Amygdala (tissue), 56 donors: Measurements from ENCODE around the gene SUN5.
"Not testable (repeated sequence)": the region's sequence is repeated elsewhere in the genome, so short reads cannot be mapped to it uniquely, and the experiment has no call there.

Source experiments
- DNase-seq, 56 donors: peaks; one replicate each; lab custom pipeline; 2025; lab: John Stamatoyannopoulos, UW

The SUN5 gene

GRCh38 chr20:32968478-32969241 lies 35.6 kb downstream of the SUN5 start:
- no peak for DNase-seq

DNA sequence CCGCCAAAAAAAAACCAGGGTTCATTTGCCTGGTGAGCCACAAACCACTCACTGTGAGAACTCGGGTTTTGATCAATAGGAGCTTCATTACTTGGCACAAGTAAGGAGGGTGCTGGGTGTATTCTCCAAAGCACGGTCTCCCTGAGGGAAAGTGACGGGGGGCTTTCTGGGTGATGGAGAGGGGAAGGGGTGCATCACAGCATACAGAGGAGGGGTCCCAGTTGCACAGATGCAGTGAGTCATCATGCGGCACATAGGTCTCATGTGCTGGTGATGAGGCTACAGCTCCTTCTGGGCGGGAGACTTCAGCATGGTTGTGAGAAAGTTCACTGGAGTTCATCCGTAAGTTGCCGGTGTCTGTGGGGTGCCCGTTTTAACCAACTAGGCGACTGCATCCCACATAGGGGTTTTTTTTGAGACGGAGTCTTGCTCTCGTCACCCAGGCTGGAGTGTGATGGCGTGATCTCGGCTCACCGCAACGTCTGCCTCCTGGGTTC lies 36.2 kb downstream of the SUN5 start:
- no peak for DNase-seq

DNA sequence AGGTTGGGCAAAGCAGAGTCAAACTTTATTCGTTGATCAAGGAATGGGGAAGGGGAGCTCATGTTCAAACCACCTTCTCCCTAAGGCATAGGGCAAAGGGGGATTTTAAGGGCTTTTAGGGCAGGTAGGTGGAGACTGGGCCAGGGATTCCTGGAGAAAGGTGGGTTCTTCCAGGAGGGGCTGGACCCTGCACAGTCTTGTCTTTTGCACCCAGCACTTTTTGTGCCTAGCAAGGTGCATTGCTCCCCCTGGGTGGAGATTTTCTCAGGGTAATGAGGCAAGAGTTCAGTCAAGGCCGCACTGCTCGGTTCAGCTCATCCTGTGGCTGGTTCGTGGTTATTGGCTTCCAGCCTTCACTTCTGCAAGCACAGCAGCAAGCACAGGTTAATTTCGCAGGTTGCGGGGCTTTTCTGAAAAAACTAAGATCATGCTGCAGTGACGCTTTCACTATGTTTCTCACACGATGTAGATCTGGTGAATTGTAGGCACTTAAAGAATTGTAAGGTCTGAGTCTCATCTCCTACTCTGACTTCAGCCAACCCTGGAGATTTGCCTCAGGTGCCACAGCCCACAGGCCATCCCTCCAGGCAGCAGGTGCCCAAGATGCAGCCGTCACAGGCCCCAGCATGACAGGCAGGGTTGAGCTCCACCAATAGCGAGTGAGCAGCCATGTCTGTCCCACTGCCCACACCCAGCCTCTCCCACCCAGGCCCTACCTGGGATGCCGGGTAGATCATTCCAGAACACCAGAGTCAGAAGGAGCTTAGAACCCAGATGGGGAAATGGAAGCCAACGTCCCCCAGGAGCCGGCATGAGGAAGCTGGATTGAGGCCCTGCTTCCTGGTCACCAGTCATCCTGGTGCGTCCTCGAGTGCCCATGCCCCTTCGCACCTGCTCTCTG lies 37.1 kb downstream of the SUN5 start:
- DNase-seq = no peak

DNA sequence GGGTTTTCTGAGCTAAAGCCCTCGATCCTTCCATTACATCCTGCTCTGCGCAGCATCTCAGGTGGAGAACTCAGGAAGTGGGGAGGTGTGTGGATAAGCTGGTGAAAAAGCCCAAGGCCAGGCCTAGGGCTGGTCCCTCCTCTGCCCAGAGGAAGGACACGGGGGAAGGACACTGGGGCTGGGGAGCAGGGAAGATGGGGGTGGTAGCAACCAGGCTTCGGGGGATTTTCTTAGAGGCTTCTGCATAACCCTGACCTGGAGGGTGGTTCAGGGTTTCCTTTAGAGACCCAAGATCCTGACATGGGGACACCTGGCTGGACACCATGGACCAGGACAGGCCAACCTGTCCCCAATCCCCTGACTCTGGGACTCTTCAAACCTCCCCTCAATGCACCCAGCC lies 37.9 kb downstream of the SUN5 start:
- DNase-seq = no peak

DNA sequence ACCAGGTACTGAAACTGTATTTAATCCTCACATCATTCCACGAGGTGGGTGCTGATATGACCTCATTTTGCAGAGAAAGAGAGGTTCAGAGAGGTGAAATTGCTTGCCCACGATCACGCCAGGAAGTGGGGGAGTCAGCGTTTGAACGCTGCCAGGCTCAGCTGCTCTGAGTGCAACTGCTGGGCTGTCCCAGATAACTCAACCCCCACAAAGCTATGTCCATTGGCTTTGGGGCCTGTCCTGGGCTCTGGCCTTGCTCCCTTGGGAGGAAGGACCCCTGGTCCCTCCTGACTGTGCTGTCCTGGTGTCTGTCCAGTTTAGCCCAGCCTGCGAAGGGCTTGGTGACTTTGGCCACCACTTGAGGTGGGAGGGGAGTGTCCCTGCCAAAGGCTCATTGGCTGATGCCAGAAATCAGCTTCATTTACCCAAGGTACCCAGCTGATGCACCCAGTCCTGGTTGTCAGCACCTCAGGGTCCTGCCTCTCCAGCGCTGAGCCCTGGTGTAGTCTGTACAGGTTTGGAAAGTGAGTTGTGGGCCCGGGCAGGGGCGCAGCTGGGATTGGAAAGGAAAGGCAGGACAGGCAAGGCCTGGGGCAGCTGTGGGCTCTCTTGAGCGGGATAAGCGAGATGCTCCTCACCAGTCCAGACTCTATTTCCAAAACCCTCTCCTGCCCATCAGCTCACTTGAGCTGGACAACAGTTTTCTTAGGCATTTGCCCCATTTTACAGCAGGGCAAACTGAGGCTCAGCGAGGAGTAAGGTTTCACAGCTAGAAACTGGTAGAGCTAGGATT lies 38.5 kb downstream of the SUN5 start:
- no peak for DNase-seq

GRCh38 chr20:32965115-32965514 lies 39.1 kb downstream of the SUN5 start:
- DNase-seq = no peak

- DNase-seq = no peak
Observed at GRCh38 chr20:32964575-32964974, 39.7 kb downstream of the SUN5 start.

DNA sequence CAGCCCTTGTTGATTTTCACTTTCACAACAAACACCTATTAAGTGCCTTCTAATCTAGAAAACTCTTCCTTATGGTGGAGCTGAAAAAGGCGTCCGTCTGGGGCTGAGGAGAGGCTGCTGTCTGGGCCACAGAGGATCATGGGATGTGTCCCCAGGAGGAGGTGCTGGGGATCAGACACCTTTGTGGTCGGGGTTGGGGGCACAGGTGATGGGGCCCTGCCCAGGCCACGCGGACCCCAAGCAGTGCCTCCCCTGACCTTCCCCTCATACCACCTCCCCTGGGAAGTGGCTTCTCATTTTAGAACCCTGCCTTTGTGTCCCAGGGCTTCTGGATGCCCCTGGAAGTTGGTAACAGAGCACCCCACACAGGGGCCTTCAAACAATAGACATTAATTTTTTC lies 41.1 kb downstream of the SUN5 start:
- DNase-seq = no peak

GRCh38 chr20:32962646-32963045 lies 41.6 kb downstream of the SUN5 start:
- not testable (repeated sequence) for DNase-seq

DNA sequence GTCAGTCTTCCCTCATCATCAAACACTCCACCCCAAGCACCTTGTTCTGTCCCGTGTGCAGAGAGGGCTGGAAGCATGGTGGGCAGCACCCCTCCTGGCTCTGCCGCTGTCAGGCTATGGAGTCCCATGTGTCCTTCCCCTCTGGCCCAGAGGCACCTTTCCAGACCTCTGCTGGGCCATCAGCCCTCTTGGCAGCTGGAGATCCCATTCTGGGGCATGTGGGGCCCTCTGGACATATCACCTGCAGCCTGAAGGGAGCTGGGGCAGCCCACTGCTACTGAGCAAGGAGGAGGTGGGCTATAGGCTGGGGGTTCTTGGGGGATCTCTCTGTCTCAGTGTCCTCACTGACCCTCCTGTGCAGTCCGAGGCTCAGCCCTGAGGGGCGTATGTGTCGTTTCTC lies 42.2 kb downstream of the SUN5 start:
- no peak for DNase-seq

DNA sequence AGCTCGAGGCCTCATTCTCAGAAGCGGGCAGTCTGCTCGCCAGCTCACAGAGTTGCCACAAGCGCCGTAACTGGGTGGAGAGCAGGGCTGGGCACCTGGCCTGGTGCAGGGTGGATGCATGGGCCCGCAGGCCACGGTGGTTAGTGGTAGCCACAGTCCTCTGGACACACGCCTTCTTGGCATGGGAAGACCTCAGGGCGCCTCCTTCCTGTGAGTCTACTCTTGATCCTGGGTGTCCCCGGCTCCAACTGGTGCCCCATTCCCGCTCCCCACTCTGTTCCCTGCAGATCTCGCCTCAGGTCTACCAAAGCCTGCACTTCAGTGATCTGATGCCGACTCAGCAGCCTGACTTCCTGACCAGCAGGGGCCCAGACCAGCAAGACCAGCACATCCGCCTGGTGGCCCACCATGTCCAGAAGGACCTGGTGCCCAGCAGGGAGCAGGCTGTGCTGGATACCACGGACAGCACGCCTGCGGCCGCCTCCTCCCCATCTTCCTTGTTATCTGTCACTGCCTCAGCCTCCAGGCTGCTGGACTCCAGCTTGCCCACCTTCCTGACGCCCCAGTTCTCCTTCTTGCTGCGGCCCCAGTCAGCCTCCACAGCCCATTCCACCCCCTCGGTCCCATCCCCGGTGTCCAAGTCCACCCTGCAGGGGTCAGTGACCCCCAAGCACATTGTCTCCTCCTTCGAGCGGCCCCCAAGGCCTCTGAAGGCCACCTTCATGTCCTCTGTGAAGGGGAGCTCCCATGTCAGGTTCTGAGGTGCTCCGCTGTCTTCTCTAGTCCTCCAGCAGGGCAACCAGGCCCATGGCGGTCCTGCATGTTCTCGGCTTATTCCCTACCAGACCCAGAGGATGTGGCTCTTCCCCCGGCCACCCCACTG lies 43.1 kb downstream of the SUN5 start:
- DNase-seq = no peak

DNA sequence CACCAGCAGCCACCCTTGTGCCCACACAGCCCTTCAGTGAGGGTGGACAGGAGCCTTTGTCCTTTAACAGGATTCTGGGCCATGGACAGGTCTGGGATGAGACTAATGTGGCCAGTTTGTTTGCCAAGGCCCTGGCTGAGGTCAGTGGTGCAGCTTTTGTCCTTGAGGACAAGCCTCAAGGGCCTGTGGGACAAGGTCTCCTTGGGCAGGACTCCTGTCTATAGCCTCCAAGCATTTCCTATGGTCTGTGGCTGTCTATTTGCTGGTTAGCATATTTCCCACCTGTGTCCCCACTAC lies 44.1 kb downstream of the SUN5 start:
- no peak for DNase-seq

DNA sequence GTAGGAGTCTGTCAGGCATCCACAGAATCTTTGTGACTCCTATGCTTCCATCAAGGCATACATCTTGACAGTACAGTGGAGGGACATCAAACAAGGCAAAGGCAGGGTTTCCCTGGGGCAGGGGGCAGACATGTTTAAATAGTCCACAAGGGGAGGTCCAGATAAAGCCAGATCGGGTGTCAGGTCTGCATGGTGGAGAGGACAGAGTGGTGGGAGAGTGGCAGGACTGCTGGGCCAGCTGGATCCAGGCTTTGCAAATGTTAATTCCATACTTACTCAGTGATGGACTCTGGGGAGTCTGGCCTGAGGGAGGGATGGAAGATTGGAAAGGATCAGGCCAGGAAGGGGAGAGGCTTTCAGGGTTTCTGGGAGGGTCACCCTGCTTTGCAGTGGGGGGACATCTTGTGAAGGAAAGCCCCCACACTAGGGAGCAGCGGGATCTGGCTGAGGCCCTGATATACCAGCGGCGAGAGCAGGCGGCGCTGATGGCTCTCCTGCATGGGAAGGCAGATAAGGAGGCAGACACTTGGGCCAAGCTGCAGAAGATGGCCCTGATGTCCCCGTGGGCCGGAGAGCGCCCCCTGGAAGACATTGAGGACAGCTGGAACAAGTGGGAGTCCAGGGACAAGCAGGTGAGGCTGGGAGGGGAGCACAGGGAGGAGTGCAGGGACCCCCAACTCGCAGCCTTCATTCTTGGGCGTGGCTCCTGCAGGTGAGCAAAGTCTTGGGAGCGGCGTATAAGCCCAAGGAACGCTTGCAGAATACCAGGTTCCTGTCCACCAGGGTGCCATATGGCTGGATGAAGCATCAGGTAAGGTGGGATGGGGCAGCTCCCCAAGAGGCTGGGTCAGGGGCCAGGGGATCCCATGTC lies 44.6 kb downstream of the SUN5 start:
- DNase-seq = no peak

GRCh38 chr20:32958574-32958973 lies 45.7 kb downstream of the SUN5 start:
- no peak for DNase-seq

DNA sequence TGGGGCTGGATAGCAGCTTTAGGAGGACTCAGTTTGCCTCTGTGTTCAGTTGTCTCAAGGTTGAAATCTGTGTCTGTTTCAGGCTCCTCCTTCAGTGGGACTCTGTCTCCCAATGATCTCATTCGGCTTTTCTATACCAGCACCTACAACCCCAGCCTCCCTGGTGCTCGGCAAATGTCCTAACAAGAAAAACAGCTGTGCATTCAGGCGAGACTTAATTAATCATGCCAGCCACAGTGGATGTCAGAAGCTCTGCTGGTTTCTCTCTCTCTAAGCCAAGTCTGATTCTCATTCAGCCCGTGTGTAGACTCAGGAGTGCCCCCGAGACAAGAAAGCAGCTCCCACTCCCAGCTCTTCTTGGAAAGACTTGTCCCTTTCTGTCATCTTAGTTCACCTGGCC lies 46.8 kb downstream of the SUN5 start:
- DNase-seq = no peak

DNA sequence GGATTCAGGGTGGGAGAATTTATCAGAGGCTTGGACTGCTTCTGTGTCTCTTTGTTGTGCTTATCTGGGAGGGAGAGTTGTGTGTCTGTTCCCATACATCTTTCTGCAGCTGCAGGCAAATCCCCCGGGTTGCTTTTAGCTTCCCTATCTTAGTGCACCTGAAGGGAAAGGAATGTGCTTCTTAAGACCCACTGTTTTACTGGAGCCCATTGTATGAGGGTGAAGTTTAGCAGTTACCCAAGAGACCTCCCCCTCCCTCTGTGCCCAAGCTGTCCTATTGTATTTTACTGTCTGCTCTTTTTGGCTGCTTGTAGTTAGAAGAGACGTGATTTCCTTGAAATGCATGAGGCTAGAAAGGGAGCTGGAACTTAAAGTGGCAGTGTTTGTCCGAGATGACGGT lies 53.7 kb downstream of the SUN5 start:
- DNase-seq = not testable (repeated sequence)

DNA sequence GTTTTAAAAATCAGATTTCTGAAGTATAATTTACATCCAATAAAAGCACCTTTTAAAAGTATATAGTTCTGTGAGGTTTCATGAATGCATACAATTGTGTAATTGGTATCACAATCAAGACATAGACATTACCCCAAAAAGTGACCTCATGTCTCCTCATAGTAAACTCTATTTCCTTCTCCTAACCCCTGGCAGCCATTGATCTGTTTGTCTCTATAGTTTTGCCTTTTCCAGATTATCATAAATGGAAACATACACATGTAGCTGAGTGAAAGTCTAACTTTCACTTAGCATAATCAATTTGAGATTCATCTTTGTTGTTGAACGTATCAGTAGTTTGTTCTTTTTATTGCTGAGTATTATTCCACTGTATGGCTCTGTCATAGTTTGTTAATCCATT lies 57.6 kb downstream of the SUN5 start:
- no peak for DNase-seq

DNA sequence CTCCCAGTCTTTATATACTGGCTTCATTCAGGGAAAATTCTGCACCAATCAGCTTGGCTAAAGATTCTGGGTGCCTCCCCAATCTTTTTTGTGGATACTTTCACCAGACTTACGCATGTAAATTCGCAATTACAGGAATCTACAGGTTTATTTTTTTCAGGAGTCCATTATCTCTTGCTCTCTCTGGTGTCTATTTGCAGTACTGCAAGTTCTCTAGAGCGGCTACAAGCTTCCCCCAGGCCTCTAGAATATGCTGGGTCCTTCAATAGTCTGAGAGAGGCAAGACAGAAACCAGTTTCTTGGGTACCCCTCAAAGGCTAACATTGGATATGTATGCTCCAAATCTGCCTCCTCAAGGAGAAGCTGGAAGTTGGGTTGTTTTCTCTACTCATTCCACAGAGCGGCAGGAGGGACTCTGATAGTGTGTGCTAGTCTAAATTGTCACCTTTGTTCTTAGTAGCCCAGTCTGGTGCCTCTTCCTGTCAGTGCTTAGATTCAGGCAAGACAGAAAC lies 58.5 kb downstream of the SUN5 start:
- no peak for DNase-seq

DNA sequence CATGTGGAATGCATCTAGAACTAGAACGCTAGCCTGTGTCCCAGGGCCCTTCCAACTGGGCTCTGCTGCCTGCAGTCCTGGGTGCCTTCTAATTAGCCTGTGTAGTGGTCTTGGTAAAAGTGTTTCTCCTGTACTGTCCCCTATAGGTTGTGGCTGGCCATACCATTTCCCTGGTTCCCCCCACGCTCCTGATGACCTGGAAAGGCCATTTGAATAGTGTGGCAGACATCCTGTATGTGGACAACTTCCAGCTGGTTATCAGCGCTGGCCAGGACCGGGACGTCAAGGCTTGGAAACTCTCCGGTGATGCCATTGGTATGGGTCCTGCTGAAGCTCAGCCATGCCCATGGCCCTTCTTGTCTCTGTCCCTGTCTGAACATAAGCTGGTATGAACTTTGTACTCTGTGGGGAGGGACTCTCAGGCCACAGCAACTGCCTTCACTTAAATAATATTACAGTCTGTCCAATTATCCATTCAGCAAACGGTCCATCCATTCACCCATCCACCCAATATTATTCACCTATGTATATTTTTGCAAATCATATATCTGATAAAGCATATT lies 60.7 kb downstream of the SUN5 start:
- DNase-seq = no peak
